Measurements from ENCODE around the gene TSPAN1. TPM values are rescaled to one million over a fixed set of nuclear protein-coding genes. Genes with fewer than 3 reads are reported as not detected.
A peak's percentile ranks its signal among the peaks of the same experiment; 100 is the strongest.

TSPAN1 gene
- polyA plus RNA-seq, 1 of the 3 experiments (the other 2 are of a cell fraction), result 12.2 TPM

GRCh38 chr1:46196609-46197008 lies 21.7 kb downstream of the TSPAN1 start:
- CTCF ChIA-PET, result interaction anchor here (0.6 to 3.1 kb wide), 2 partner anchors 160 to 1839 kb away, joined by 3 to 9 read pairs; no protein-coding TSS in a partner anchor
- no peak for DNase-seq
- Histone ChIP-seq H3K79me2 (ENCODE audit: insufficient read depth) (peaks cover 33% of the 10 kb centered on the region), H3K4me2 (peak overlapping the region; percentile 81), H3K36me3 (replicated peaks in 1 of 2; ENCODE audit: control insufficient read depth in 1 of 2, insufficient read depth in 2 of 2, low read length in 1 of 2) (peaks cover 5 to 49% of the 10 kb centered on the region in 2 experiments), H3K4me3 (ENCODE audit: low read depth in 2 of 2, low read length in 1 of 2) (no peak overlapping the region; a peak in 1 of 4 replicates), H3F3A (replicated peaks; ENCODE audit: insufficient read depth) (peaks cover 8% of the 10 kb centered on the region), H3K27me3 (ENCODE audit: insufficient read depth) (no peaks in the 10 kb centered on the region), H3K9me2 (no peaks in the 10 kb centered on the region), H4K20me1 (ENCODE audit: insufficient read depth) (no peaks in the 10 kb centered on the region), H3K9me3 (no peaks in the 10 kb centered on the region), H3K4me1 (ENCODE audit: control insufficient read depth in 1 of 2, insufficient read depth in 2 of 2, low read depth in 1 of 2, low read length in 1 of 2) (peaks cover 5 to 14% of the 10 kb centered on the region in 2 experiments; a peak in 2 of 4 replicates), H2AFZ (ENCODE audit: low read depth) (no peak overlapping the region), H3K27ac (ENCODE audit: low read depth in 2 of 2, low read length in 1 of 2) (no peak overlapping the region), H3K9ac (peak overlapping the region; percentile 82)
- 96% methylated on average over 5 of the region's 9 CpGs for WGBS (ENCODE audit: low lambda C conversion rate)
- POLR2A ChIA-PET, result no interaction called here
- TF ChIP-seq POLR2AphosphoS5 (IDR thresholded peaks at IDR 0.05; ENCODE audit: low read depth, low read length) (no peak), TEAD4 (IDR thresholded peaks at IDR 0.05; ENCODE audit: borderline replicate concordance, insufficient read depth) (no peak), EP300 (IDR thresholded peaks at IDR 0.05; ENCODE audit: borderline replicate concordance in 1 of 2, low read depth in 1 of 2, low read length in 1 of 2) (no peak), ELF1 (IDR thresholded peaks at IDR 0.05) (no peak), RFX5 (IDR thresholded peaks at IDR 0.05; ENCODE audit: low read length) (no peak), TAF1 (IDR thresholded peaks at IDR 0.05; ENCODE audit: borderline replicate concordance, low read depth, low read length) (no peak), GATA2 (CRISPR knock-in tag; IDR thresholded peaks at IDR 0.05) (no peak), RAD21 (IDR thresholded peaks at IDR 0.05; ENCODE audit: low read length) (no peak), NFIC (IDR thresholded peaks at IDR 0.05; ENCODE audit: borderline replicate concordance) (no peak), MAX (IDR thresholded peaks at IDR 0.05; ENCODE audit: low read depth) (no peak), YY1 (IDR thresholded peaks at IDR 0.05; ENCODE audit: low read depth) (no peak), FOSL2 (IDR thresholded peaks at IDR 0.05; ENCODE audit: borderline replicate concordance, low read depth) (no peak), MXI1 (IDR thresholded peaks at IDR 0.05; ENCODE audit: low read depth, low read length) (no peak)
- TF ChIP-seq, protein P1, sequence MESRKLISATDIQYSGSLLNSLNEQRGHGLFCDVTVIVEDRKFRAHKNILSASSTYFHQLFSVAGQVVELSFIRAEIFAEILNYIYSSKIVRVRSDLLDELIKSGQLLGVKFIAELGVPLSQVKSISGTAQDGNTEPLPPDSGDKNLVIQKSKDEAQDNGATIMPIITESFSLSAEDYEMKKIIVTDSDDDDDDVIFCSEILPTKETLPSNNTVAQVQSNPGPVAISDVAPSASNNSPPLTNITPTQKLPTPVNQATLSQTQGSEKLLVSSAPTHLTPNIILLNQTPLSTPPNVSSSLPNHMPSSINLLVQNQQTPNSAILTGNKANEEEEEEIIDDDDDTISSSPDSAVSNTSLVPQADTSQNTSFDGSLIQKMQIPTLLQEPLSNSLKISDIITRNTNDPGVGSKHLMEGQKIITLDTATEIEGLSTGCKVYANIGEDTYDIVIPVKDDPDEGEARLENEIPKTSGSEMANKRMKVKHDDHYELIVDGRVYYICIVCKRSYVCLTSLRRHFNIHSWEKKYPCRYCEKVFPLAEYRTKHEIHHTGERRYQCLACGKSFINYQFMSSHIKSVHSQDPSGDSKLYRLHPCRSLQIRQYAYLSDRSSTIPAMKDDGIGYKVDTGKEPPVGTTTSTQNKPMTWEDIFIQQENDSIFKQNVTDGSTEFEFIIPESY (IDR thresholded peaks at IDR 0.05; ENCODE audit: borderline replicate concordance, low read depth), result no peak
- TF ChIP-seq, protein P2, sequence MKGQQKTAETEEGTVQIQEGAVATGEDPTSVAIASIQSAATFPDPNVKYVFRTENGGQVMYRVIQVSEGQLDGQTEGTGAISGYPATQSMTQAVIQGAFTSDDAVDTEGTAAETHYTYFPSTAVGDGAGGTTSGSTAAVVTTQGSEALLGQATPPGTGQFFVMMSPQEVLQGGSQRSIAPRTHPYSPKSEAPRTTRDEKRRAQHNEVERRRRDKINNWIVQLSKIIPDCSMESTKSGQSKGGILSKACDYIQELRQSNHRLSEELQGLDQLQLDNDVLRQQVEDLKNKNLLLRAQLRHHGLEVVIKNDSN (IDR thresholded peaks at IDR 0.05; ENCODE audit: borderline replicate concordance, low read depth), result no peak

GRCh38 chr1:46197560-46197963 lies 22.7 kb downstream of the TSPAN1 start:
- Histone ChIP-seq H3K36me3 (replicated peaks in 1 of 2; ENCODE audit: control insufficient read depth in 1 of 2, insufficient read depth in 2 of 2, low read length in 1 of 2) (peaks cover 5 to 41% of the 10 kb centered on the region in 2 experiments), H3K79me2 (ENCODE audit: insufficient read depth) (peaks cover 33% of the 10 kb centered on the region), H3F3A (replicated peaks; ENCODE audit: insufficient read depth) (peaks cover 8% of the 10 kb centered on the region), H4K20me1 (ENCODE audit: insufficient read depth) (no peaks in the 10 kb centered on the region), H3K4me3 (ENCODE audit: low read depth in 2 of 2, low read length in 1 of 2) (peak overlapping the region; percentile 70 to 76), H2AFZ (ENCODE audit: low read depth) (0 out of 2 replicates have a peak overlapping the region, but pooled peaks have one; percentile 74), H3K9ac (peak overlapping the region; percentile 82), H3K9me2 (no peaks in the 10 kb centered on the region), H3K4me2 (peak overlapping the region; percentile 81), H3K9me3 (no peaks in the 10 kb centered on the region), H3K27ac (ENCODE audit: low read depth in 2 of 2, low read length in 1 of 2) (peak overlapping the region; percentile 45 to 75; a peak in 3 of 4 replicates), H3K27me3 (ENCODE audit: insufficient read depth) (no peaks in the 10 kb centered on the region), H3K4me1 (ENCODE audit: control insufficient read depth in 1 of 2, insufficient read depth in 2 of 2, low read depth in 1 of 2, low read length in 1 of 2) (peaks cover 5 to 14% of the 10 kb centered on the region in 2 experiments; a peak in 2 of 4 replicates)
- WGBS (ENCODE audit: low lambda C conversion rate), result 63% methylated on average over 5 of the region's 9 CpGs
- POLR2A ChIA-PET, result interaction anchor here (1.4 kb wide), 1 partner anchor 65 kb away, joined by 4 read pairs; the partner anchor contains the start of gene PIK3R3
- CTCF ChIA-PET, result interaction anchor here (1.2 to 3.5 kb wide), 4 partner anchors 10 to 161 kb away, joined by 3 to 15 read pairs (median 8); no protein-coding TSS in a partner anchor
- DNase-seq, result no peak
- TF ChIP-seq PBX3 (IDR thresholded peaks at IDR 0.05) (no peak), CHD2 (IDR thresholded peaks at IDR 0.05; ENCODE audit: low read length, partially characterized antibody) (no peak), SIN3A (IDR thresholded peaks at IDR 0.05; ENCODE audit: borderline replicate concordance, low read depth, low read length) (no peak), RCOR1 (IDR thresholded peaks at IDR 0.05; ENCODE audit: low read length) (no peak), TAF1 (IDR thresholded peaks at IDR 0.05; ENCODE audit: borderline replicate concordance, low read depth, low read length) (no peak), MAX (IDR thresholded peaks at IDR 0.05; ENCODE audit: low read depth) (no peak)
- TF ChIP-seq, protein P3, sequence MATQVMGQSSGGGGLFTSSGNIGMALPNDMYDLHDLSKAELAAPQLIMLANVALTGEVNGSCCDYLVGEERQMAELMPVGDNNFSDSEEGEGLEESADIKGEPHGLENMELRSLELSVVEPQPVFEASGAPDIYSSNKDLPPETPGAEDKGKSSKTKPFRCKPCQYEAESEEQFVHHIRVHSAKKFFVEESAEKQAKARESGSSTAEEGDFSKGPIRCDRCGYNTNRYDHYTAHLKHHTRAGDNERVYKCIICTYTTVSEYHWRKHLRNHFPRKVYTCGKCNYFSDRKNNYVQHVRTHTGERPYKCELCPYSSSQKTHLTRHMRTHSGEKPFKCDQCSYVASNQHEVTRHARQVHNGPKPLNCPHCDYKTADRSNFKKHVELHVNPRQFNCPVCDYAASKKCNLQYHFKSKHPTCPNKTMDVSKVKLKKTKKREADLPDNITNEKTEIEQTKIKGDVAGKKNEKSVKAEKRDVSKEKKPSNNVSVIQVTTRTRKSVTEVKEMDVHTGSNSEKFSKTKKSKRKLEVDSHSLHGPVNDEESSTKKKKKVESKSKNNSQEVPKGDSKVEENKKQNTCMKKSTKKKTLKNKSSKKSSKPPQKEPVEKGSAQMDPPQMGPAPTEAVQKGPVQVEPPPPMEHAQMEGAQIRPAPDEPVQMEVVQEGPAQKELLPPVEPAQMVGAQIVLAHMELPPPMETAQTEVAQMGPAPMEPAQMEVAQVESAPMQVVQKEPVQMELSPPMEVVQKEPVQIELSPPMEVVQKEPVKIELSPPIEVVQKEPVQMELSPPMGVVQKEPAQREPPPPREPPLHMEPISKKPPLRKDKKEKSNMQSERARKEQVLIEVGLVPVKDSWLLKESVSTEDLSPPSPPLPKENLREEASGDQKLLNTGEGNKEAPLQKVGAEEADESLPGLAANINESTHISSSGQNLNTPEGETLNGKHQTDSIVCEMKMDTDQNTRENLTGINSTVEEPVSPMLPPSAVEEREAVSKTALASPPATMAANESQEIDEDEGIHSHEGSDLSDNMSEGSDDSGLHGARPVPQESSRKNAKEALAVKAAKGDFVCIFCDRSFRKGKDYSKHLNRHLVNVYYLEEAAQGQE (IDR thresholded peaks at IDR 0.05; ENCODE audit: low read depth, low read length), result no peak
